Ovary (tissue), 9 donors: ENCODE results near the gene BBS1. TPM values are rescaled to one million over a fixed set of nuclear protein-coding genes. Genes with fewer than 3 reads are reported as not detected.

Experiments
- DNase-seq, 5 donors: peaks; one replicate each; pipeline ENCODE4 v3.0.0-alpha.2; 2019 to 2020
- H3K27ac ChIP-seq, 2 donors: fragments of 200-600 bp; one replicate each; pipeline versions ENCODE4 v1.5.1 to v1.8.0; 2019 to 2022
- H3K27me3 ChIP-seq: fragments of 200-600 bp; one replicate; pipeline ENCODE4 v1.8.0; 2022
- H3K36me3 ChIP-seq: fragments of 200-600 bp; sonication (generic); one replicate; pipeline ENCODE4 v1.5.1; 2019
- H3K4me1 ChIP-seq: one replicate; pipeline ENCODE4 v1.8.1; 2013; ENCODE audit warnings: mild to moderate bottlenecking, moderate library complexity; ENCODE audit not compliant: insufficient read depth
- H3K4me3 ChIP-seq: fragments of 200-600 bp; sonication (generic); one replicate; pipeline ENCODE4 v1.5.1; 2017
- H3K9me3 ChIP-seq, 2 donors: fragments of 200-600 bp in 1 of 2; sonication (generic) in 1 of 2; one replicate each; pipeline versions ENCODE4 v1.5.1 to v1.8.1; 2013 to 2019; ENCODE audit warnings: mild to moderate bottlenecking in 1 of 2, moderate library complexity in 1 of 2
- EP300 ChIP-seq: sonication (generic); formaldehyde crosslinking; IDR thresholded peaks from one replicate; pipeline ENCODE4 v1.6.1; 2017; ENCODE audit warnings: antibody characterized with exemption
- POLR2A ChIP-seq: fragments of 450-650 bp; IDR thresholded peaks from one replicate; pipeline ENCODE4 v1.6.1; 2017; ENCODE audit warnings: antibody characterized with exemption, mild to moderate bottlenecking, moderate library complexity
- WGBS, 3 donors: extraction: QIAGEN DNeasy Blood & Tissue Kit in 1 of 3; methylation state at CpG; one replicate each; pipeline versions ENCODE4 v1.1.5 to v1.1.7; 2013 to 2017; 5-methylcytosine and 5-hydroxymethylcytosine counted together
- intact Hi-C, 4 donors: fragments of 100-400 bp; cut with DNase I; formaldehyde crosslinking; loops; one replicate each; pipeline versions ENCODE4 v1.11.0 to v1.15.1; 2022 to 2023
- polyA plus RNA-seq, 2 donors: library from polyadenylated mRNA; stranded (reverse); fragments of 200-250 nt in 1 of 2; fragments of 350-450 nt in 1 of 2; fragmentation: Illumina TruSeq in 1 of 2; extraction: RNeasy Lipid Tissue Mini Kit (QIAGEN cat#74804) in 1 of 2; gene quantifications; one replicate each; pipeline ENCODE4 v1.2.3, GENCODE V29; 2013 to 2014
- total RNA-seq, 7 donors: library from RNA; depleted of rRNA in 2 of 7; stranded (reverse); fragments of >200 nt in 2 of 7; fragmentation: NEBNext Ultra II Directional in 3 of 7; extraction: Animal tissue kit (Norgen Biotek cat#: 25700) in 3 of 7; gene quantifications; one replicate each; pipeline versions ENCODE4 v1.1.0 to v1.2.4, GENCODE V29; 2016 to 2023
- TF ChIP-seq, protein P1 (sequence below), 3 donors: fragments of 450-650 bp in 2 of 3; fragments of 200-600 bp in 1 of 3; IDR thresholded peaks; one replicate each; pipeline versions ENCODE4 v1.5.1 to v1.8.0; 2016 to 2022; ENCODE audit warnings: antibody characterized with exemption in 3 of 3, mild to moderate bottlenecking in 1 of 3
- donor health status: DM: no; HTN: no; CAD: no; lungs with moderate emphysema.
- donor health status: DM: no; HTN: no; CAD: no.
- donor health status: Bipolar disorder and iron deficiency.
- donor health status: DM: yes; HTN: yes; CAD: no.
- donor health status: DM: no; HTN: no; CAD: no.
- donor health status: DM: yes; HTN: yes; CAD: no.

BBS1 gene
- total and polyA plus RNA-seq, 9 donors: 33.8 to 78.3 (median 67.2) TPM

- H3K4me3 ChIP-seq: no peak overlapping the region
- peaks cover 3% of the 10 kb centered on the region for H3K4me1 ChIP-seq
- H3K27me3 ChIP-seq: no peaks in the 10 kb centered on the region
- H3K9me3 ChIP-seq: no peaks in the 10 kb centered on the region
- no peak for DNase-seq
- no peaks in the 10 kb centered on the region for H3K36me3 ChIP-seq
- H3K27ac ChIP-seq: no peak overlapping the region
- intact Hi-C loops: no loop called here
- TF ChIP-seq, protein P1, sequence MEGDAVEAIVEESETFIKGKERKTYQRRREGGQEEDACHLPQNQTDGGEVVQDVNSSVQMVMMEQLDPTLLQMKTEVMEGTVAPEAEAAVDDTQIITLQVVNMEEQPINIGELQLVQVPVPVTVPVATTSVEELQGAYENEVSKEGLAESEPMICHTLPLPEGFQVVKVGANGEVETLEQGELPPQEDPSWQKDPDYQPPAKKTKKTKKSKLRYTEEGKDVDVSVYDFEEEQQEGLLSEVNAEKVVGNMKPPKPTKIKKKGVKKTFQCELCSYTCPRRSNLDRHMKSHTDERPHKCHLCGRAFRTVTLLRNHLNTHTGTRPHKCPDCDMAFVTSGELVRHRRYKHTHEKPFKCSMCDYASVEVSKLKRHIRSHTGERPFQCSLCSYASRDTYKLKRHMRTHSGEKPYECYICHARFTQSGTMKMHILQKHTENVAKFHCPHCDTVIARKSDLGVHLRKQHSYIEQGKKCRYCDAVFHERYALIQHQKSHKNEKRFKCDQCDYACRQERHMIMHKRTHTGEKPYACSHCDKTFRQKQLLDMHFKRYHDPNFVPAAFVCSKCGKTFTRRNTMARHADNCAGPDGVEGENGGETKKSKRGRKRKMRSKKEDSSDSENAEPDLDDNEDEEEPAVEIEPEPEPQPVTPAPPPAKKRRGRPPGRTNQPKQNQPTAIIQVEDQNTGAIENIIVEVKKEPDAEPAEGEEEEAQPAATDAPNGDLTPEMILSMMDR (IDR thresholded peaks at IDR 0.05): no peak
- TF ChIP-seq POLR2A (no peak), EP300 (no peak)
- 65 to 68% (median 66%) methylated on average over 3 of the region's 3 CpGs for WGBS, 3 donors
These were observed 45.0 kb downstream of the BBS1 start for GRCh38 chr11:66555416-66555815.

GRCh38 chr11:66556086-66556485, 45.7 kb downstream of the BBS1 start:
- Histone ChIP-seq H3K27ac (no peak overlapping the region), H3K36me3 (no peaks in the 10 kb centered on the region), H3K27me3 (no peaks in the 10 kb centered on the region), H3K9me3 (no peaks in the 10 kb centered on the region), H3K4me1 (peaks cover 3% of the 10 kb centered on the region), H3K4me3 (no peak overlapping the region)
- 82 to 86% (median 85%) methylated on average over 7 of the region's 7 CpGs for WGBS, 3 donors
- no peak for TF ChIP-seq POLR2A
- TF ChIP-seq EP300: no peak
- TF ChIP-seq, protein P1 (IDR thresholded peaks at IDR 0.05): no peak
- no peak for DNase-seq
- intact Hi-C loops: loop anchor here in 1 of 4 donors (2.0 kb wide), 1 partner anchor 21 kb away; no protein-coding TSS in a partner anchor

DNA sequence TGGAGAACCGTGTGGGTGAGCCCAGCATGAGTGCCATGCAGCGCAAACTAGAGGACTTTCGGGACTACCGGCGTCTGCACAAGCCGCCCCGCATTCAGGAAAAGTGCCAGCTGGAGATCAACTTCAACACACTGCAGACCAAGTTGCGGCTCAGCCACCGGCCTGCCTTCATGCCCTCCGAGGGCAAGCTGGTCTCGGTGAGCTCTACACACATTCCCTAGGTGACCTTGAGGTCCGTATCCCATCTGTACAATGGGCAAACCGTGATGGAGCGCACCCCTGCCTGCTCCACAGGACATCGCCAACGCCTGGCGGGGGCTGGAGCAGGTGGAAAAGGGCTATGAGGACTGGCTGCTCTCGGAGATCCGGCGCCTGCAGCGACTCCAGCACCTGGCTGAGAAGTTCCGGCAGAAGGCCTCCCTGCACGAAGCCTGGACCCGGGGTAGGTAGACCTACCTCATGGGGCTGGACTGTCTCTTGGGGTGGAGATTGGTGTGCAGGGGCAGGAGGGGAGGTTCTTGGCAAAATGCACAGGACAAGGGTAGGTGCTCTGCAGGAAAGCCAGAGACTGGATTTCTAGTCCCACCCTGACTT, 47.4 kb downstream of the BBS1 start:
- Histone ChIP-seq H3K4me1 (peaks cover 3% of the 10 kb centered on the region), H3K27me3 (no peaks in the 10 kb centered on the region), H3K27ac (no peak overlapping the region), H3K9me3 (no peaks in the 10 kb centered on the region), H3K4me3 (no peak overlapping the region), H3K36me3 (no peaks in the 10 kb centered on the region)
- TF ChIP-seq POLR2A: no peak
- TF ChIP-seq, protein P1 (IDR thresholded peaks at IDR 0.05): no peak
- TF ChIP-seq EP300: no peak
- intact Hi-C loops: loop anchor here in 1 of 4 donors (2.0 kb wide), 1 partner anchor 23 kb away; no protein-coding TSS in a partner anchor
- DNase-seq: no peak
- WGBS, 3 donors: 87 to 92% (median 89%) methylated on average over 24 of the region's 24 CpGs

DNA sequence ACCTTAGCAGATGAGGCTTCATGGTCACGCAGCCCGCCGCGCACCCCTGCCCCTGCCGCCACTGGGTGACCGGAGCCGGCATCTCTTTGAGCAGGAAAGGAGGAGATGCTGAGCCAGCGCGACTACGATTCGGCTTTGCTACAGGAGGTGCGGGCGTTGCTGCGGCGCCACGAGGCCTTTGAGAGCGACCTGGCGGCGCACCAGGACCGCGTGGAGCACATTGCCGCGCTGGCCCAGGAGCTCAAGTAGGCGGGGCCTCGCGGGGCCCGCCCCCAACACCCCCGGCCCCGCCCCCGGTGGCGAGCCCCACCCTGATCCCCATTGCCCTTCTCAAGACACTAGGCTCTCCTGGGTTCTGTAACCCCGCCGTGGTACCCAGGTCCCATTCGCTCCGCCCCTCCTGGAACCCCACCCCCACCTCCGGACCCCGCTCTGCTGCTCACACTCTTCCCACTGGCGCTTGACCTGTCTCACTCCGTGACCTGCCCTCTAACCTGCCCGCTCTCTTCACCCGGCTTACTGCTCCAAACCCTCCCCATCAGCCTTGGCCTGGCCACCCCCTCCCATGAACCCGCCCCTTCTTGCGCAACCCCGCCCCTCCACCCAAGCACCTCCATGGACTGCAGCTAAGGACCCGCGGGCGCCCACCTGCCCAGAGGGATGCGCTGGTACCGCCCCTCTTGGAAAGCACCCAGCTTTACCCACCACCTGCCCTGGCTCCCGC, 48.9 kb downstream of the BBS1 start:
- Histone ChIP-seq H3K4me3 (no peak overlapping the region), H3K27me3 (no peaks in the 10 kb centered on the region), H3K4me1 (peaks cover 3% of the 10 kb centered on the region), H3K9me3 (no peaks in the 10 kb centered on the region), H3K27ac (no peak overlapping the region), H3K36me3 (no peaks in the 10 kb centered on the region)
- intact Hi-C loops: no loop called here
- peak; percentile 60 to 80 (median 66) for DNase-seq
- 8 to 13% (median 11%) methylated on average over 42 to 50 of the region's 50 CpGs for WGBS, 3 donors
- TF ChIP-seq, protein P1 (IDR thresholded peaks at IDR 0.05): no peak
- TF ChIP-seq EP300: no peak
- no peak for TF ChIP-seq POLR2A
